ENCODE results near the gene ATXN7L2. TPM values are rescaled to one million over a fixed set of nuclear protein-coding genes. Genes with fewer than 3 reads are reported as not detected.

Gene ATXN7L2
- total RNA-seq, 1 donor from 2014 or later, result 15.6 TPM

DNA sequence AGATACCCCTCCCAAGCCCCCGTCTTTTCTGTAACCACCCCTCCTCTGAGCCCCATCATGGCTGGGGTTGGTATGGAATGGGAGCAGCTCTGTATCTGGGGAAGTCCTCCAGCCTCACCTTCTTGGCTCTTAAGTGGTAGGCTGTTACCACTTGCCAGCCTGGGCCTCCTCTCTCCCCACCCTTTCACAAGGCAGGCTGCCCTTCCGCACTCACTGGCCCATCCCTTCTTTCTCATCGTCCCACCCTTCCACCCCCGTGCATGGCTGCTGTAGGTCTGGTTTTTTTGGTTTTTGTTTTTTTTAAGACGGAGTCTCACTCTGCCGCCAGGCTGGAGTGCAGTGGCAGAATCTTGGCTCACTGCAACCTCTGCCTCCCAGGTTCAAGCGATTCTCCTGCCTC, 15.4 kb downstream of the ATXN7L2 start:
- Mint-ChIP-seq H3K9me3 (no peaks in the 10 kb centered on the region), H3K27me3 (ENCODE audit: low read depth) (no peaks in the 10 kb centered on the region), H3K27ac (ENCODE audit: unreplicated experiment) (no peak overlapping the region), H3K4me1 (peaks cover 20% of the 10 kb centered on the region), H3K4me3 (no peak overlapping the region), H3K36me3 (ENCODE audit: low read depth) (peaks cover 3% of the 10 kb centered on the region)
- DNase-seq (ENCODE audit: low read depth, low spot score), result no peak
- no peak for TF ChIP-seq CTCF (conservative IDR thresholded peaks at IDR 0.05)

- peaks cover 3% of the 10 kb centered on the region for H3K36me3 Mint-ChIP-seq (ENCODE audit: low read depth)
- H3K4me3 Mint-ChIP-seq, result peak overlapping the region; percentile 51
- TF ChIP-seq CTCF (conservative IDR thresholded peaks at IDR 0.05), result peak; percentile 57
- H3K4me1 Mint-ChIP-seq, result peaks cover 20% of the 10 kb centered on the region
- no peak for DNase-seq (ENCODE audit: low read depth, low spot score)
- H3K27ac Mint-ChIP-seq (ENCODE audit: unreplicated experiment), result no peak overlapping the region
- no peaks in the 10 kb centered on the region for H3K9me3 Mint-ChIP-seq
- H3K27me3 Mint-ChIP-seq (ENCODE audit: low read depth), result no peaks in the 10 kb centered on the region
Measured at GRCh38 chr1:109499661-109500536, 16.2 kb downstream of the ATXN7L2 start.

DNA sequence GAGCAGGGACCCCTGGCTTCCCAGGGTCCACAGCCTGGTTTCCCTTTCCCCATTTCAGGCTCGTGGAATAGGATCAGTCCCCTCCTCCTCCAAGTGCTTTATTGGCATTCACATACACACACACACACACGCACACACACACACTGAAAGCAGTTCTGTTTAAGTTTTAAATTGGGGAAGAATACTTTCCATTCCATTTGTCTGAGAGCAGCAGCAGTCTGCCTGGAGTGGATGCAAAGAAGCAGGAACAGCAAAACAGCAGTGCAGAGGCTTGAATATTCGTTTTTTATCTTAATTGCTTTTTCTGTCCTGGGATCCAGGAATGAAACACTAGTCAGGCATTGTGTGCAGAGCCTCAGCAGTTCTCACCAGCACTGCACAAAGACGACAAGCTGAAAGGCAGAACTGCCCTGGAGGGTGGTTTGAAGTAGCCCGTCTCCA, 17.3 kb downstream of the ATXN7L2 start:
- H3K4me3 Mint-ChIP-seq, result no peak overlapping the region
- TF ChIP-seq CTCF (conservative IDR thresholded peaks at IDR 0.05), result no peak
- DNase-seq (ENCODE audit: low read depth, low spot score), result no peak
- H3K9me3 Mint-ChIP-seq, result no peaks in the 10 kb centered on the region
- H3K27ac Mint-ChIP-seq (ENCODE audit: unreplicated experiment), result no peak overlapping the region
- peaks cover 20% of the 10 kb centered on the region for H3K4me1 Mint-ChIP-seq
- no peaks in the 10 kb centered on the region for H3K27me3 Mint-ChIP-seq (ENCODE audit: low read depth)
- peaks cover 3% of the 10 kb centered on the region for H3K36me3 Mint-ChIP-seq (ENCODE audit: low read depth)

DNA sequence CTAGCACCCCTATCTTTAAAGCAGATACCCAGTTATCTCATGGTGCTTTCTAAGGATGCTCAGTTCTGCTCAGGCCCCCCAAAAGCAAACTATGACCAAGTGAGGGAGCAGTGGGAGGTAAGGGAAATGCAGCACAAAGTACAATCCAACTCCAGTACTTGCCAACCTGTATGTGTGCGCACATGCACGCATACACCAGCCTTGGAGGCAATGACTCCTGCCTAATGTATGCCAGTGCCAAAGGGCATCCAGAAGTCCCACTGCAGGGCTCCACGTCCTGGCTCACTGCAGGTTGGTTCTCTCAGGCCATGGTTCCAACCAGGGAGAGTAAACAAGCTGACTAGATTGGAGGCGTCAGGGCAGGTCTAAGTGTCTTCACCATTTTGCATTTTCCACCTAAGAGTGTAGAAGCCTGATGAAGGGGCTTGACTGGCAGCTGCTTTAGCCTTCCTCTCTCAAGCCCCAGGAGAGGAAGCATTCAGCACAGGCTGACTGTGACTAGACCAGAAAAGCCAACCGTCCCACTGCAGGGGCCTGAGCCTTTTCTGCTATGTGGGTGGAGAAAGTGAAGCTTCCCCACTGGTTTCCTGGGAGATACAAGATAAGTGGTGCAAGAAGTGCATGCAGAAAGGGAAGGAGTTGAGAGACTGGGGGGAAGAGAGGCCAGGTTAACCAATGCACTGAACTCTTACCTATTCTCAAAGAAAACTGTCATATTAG, 18.1 kb downstream of the ATXN7L2 start:
- Mint-ChIP-seq H3K4me3 (no peak overlapping the region), H3K27me3 (ENCODE audit: low read depth) (no peaks in the 10 kb centered on the region), H3K27ac (ENCODE audit: unreplicated experiment) (peak overlapping the region; percentile 44)

More for the DNA sequence above, 18.1 kb downstream of the ATXN7L2 start:
- H3K4me1 Mint-ChIP-seq, result peaks cover 20% of the 10 kb centered on the region
- H3K36me3 Mint-ChIP-seq (ENCODE audit: low read depth), result no peaks in the 10 kb centered on the region
- no peaks in the 10 kb centered on the region for H3K9me3 Mint-ChIP-seq
- no peak for DNase-seq (ENCODE audit: low read depth, low spot score)
- TF ChIP-seq CTCF (conservative IDR thresholded peaks at IDR 0.05), result no peak

Data from neural crest cell (in vitro differentiated cells).